Upper lobe of left lung (tissue), 4 donors: ENCODE data around the gene OR51A7.

Experiments
- CTCF ChIP-seq, 6 experiments: fragments of 450-650 bp in 4 of 6; fragments of 200-600 bp in 2 of 6; sonication (generic) in 2 of 6; IDR thresholded peaks; one replicate each; pipeline ENCODE4 v1.5.1; 2016 to 2019; ENCODE audit warnings: antibody characterized with exemption in 6 of 6
- EP300 ChIP-seq, 4 donors: sonication (generic); formaldehyde crosslinking; IDR thresholded peaks; one replicate each; pipeline ENCODE4 v1.5.1; 2017; ENCODE audit warnings: antibody characterized with exemption in 4 of 4, control low read depth in 2 of 4
- POLR2A ChIP-seq, 4 donors: fragments of 450-650 bp; IDR thresholded peaks; one replicate each; pipeline ENCODE4 v1.5.1; 2016 to 2017; ENCODE audit warnings: antibody characterized with exemption in 4 of 4, mild to moderate bottlenecking in 2 of 4
- POLR2AphosphoS5 ChIP-seq, 2 donors: sonication (generic); formaldehyde crosslinking; IDR thresholded peaks; one replicate each; pipeline ENCODE4 v1.5.1; 2017; ENCODE audit warnings: antibody characterized with exemption in 2 of 2

GRCh38 chr11:4924239-4924638 is 20.7 kb downstream of the OR51A7 start, which contains the start of gene OR51G1:
- no peak for TF ChIP-seq CTCF (IDR thresholded peaks at IDR 0.05)
- no peak for TF ChIP-seq POLR2A (IDR thresholded peaks at IDR 0.05)
- TF ChIP-seq POLR2AphosphoS5 (IDR thresholded peaks at IDR 0.05): no peak
- no peak for TF ChIP-seq EP300 (IDR thresholded peaks at IDR 0.05)
